Adrenal gland (tissue), 5 donors: Measurements from ENCODE around the gene RPE.

Experiments used
- POLR2A ChIP-seq, 2 donors: fragments of 450-650 bp; IDR thresholded peaks; one replicate each; pipeline ENCODE4 v1.6.1; 2017; ENCODE audit warnings: antibody characterized with exemption in 2 of 2, mild to moderate bottlenecking in 2 of 2, moderate library complexity in 1 of 2
- TF ChIP-seq, protein P1 (sequence below), 6 experiments: fragments of 450-650 bp in 4 of 6; fragments of 200-600 bp in 2 of 6; sonication (generic) in 1 of 6; IDR thresholded peaks; 1 replicate in 5 of 6; 2 replicates in 1 of 6; pipeline versions ENCODE4 v1.5.1 to v1.8.0; 2016 to 2021; ENCODE audit warnings: antibody characterized with exemption in 6 of 6, mild to moderate bottlenecking in 2 of 6, moderate library complexity in 1 of 6
- donor health status: DM: no; HTN: no; CAD: no.

- TF ChIP-seq, protein P1, sequence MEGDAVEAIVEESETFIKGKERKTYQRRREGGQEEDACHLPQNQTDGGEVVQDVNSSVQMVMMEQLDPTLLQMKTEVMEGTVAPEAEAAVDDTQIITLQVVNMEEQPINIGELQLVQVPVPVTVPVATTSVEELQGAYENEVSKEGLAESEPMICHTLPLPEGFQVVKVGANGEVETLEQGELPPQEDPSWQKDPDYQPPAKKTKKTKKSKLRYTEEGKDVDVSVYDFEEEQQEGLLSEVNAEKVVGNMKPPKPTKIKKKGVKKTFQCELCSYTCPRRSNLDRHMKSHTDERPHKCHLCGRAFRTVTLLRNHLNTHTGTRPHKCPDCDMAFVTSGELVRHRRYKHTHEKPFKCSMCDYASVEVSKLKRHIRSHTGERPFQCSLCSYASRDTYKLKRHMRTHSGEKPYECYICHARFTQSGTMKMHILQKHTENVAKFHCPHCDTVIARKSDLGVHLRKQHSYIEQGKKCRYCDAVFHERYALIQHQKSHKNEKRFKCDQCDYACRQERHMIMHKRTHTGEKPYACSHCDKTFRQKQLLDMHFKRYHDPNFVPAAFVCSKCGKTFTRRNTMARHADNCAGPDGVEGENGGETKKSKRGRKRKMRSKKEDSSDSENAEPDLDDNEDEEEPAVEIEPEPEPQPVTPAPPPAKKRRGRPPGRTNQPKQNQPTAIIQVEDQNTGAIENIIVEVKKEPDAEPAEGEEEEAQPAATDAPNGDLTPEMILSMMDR (IDR thresholded peaks at IDR 0.05): no peak
- no peak for TF ChIP-seq POLR2A (IDR thresholded peaks at IDR 0.05)
These were observed 7.5 kb downstream of the RPE start for GRCh38 chr2:210009896-210010295.
